Activated T-cell treated with anti-CD3 and anti-CD28 coated beads, Interleukin-2, amount 50 U/mL, for 48 hours (primary cell): ENCODE results near the gene EHBP1L1.

ENCODE experiments used
- DNase-seq, 2 experiments: peaks; one replicate each; pipeline ENCODE4 v3.0.0-alpha.2; 2020

EHBP1L1 gene

DNA sequence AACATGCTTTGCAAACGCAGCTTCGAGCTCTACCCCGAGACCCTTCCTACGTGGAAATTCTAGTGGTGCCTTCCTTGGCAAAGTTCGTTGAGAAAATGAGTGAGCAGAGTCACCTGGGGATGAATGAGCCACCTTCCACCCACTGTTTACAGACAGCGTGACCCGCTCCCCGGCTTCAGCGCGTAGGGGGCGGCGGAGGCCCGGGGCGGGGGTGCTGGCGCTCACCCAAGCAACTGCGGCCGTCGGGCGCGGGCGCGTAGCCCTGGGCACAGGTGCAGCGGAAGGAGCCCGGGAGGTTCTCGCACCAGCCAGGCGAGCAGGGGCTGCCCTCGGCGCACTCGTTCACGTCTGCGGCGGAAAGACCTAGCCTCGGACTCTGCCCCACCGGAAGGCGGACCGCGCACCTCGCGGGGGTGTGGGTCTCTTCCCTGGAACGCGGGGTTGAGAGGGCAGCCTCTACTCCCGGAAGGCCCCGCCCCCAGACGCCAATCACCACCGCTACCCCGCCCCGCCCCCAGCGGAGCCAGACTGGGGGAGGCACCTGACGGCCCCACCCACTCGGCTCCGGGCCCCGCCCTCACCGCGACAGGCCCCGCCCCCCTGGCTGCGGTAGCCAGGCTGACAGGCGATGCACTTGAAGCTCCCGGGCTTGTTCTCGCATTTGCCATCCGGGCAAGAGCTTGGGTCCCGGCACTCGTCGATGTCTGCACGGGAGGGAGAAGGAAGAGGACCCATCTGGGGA lies 29.5 kb upstream of the EHBP1L1 start:
- DNase-seq, result peak; percentile 98 to 99

- DNase-seq, result peak in 1 of 2 experiments; percentile 43
Measured at GRCh38 chr11:65547446-65548125, 28.3 kb upstream of the EHBP1L1 start.

- DNase-seq, result no peak
Measured at GRCh38 chr11:65548395-65548794, 27.5 kb upstream of the EHBP1L1 start.

GRCh38 chr11:65549096-65549495 lies 26.8 kb upstream of the EHBP1L1 start:
- DNase-seq, result no peak

DNA sequence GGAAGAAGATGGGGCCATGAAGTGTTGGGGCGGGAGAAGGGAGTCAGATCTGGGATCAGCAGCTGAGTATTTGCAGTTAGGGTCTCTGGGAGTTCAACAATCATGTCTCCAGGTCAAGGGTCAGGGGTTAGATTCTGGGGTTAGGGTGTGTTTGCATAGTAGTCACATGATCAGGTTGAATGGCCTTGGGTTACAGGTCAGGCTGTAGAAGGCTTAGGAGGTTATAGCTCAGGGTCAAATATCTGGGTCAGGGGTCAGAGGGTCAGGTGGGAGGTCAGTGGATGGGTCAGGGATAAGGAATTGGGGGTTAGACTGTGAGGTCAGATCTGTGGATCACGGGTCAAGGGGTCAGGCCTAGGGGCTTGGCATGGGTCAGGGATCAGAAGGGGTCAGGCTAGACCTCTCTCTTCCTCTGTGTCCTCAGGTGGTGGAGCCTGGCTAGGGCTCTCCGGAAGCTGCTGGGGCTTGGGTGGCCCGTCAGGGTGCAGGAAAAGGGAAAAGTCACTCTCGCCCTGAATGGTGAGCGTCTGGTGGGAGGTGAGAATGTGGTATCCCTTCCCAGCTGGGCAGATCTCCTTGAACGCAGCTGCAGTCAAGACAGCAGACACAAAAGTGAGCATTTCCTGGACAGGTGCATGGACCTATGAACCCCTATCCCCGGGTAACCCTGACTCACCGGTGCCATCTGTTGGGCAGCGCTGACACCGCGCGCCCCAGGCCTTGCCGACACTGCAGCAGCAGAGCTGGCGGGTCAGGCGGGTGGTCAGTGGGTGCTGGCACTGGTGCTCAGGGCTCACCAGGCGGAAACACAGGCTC lies 24.1 kb upstream of the EHBP1L1 start:
- DNase-seq, result peak; percentile 79 to 81

DNA sequence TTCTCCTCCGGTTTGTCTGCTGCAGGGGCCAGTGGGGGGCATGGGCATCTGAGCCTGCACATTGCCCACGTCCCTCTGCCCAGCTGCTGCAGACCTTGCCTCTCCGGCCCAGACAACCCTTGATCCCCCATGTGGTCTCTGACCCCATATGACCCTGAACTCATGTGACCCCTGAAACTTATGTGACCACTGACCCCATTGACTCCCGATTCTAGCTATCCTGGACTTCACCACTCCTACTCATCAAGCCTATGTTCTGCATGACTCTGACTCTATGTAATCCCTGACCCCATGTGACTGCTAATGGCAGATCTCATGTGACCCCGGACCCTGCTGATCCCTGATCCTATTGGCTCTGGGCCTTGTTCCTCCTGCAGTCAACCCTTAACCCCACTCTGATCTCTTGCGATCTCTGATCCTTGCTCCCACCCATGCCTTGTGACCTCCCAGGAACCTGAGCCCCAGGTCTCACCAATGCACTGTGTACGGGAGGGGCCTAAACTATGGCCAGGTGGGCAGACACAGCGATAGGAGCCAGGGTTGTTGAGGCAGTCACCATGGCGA lies 23.4 kb upstream of the EHBP1L1 start:
- peak in 1 of 2 experiments; percentile 29 for DNase-seq

DNA sequence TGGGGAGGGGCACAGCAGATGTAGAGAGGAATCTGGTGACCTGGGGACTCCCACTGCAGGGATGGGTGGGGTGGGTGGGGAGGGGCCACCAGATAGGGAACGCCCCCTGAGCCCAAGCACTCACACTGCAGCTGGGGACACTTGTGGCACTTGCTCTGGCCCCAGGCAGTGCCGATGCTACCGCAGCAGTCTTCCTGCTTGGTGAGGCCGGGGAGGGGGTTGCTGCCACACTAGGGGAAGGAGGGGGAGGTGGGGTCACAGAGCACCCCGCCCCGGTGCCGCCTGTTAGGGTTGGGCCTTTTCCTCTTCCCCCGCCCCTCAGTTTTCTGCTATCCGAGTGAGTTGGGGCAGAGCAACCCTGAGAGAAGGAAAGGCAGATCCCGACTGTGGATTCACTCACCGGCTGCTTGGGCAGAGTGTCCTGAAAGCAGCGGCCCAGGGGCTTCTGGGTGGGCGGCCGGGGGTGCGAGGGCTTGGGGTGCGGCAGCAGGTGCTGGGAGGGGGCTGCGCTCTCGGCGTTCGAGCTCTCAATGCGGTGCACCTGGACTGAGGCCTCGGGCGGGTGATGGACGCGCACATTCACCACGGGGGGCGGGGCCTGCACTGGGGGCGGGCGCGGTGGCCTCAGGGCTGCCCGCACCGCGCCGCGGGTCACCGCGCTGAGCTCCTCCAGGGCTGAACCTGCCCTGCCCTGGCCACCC lies 22.4 kb upstream of the EHBP1L1 start:
- DNase-seq, result peak; percentile 79 to 82

- DNase-seq, result no peak
Measured at GRCh38 chr11:65554057-65554818, 21.6 kb upstream of the EHBP1L1 start.

DNA sequence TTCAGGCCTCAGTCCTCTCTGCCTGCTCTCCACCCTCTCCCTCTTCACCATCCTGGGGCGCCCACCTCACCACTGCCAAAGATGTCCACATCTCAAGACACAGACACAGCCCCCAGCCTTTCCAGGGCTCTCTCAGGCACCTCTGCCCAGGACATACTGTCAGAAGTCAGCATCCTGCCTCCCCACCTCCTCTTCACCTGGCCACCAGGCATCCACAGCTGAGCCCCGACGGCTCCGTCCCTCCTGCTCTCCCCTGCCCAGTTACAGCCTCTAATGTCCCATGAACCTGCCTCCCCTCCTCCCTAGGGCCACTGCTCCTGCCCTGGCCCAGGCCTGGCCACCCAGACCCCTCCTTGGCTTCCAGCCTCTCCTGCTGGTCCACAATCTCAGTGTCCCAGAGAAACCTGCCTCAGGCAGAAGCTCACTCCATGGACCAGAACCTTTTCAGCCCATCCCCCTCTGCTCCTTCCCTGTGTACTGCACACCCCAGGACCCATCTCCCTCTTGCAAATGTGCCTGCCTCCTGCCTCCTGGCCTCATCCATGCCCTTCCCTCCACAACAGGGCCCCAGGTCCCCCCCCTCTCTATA lies 20.9 kb upstream of the EHBP1L1 start:
- no peak for DNase-seq

DNA sequence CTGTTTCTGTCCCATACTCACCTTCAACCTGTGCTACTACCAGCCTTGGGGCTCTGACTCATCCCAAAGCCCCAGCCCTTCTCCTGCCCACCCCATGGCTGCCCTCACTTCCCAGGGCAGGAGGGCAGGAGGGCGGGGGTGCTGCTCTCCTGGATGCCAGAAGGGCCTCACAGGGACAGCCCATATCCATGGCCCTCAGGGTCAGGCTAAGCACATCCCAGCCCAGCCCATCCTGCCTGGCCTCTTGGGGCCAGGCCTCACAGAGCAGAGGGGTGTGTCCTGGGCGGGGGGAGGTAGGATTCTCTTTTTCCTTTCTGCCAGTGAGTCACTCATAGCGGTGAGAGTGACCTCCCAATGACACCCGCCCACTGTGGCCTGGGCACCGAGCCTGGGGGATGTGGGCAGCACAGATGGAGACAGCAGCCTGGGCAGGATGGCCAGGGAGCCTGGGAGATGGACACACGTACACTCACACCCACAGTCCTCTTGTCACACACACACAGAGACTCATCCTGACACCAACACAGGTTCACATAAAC lies 20.1 kb upstream of the EHBP1L1 start:
- DNase-seq, result peak; percentile 61 to 63

DNA sequence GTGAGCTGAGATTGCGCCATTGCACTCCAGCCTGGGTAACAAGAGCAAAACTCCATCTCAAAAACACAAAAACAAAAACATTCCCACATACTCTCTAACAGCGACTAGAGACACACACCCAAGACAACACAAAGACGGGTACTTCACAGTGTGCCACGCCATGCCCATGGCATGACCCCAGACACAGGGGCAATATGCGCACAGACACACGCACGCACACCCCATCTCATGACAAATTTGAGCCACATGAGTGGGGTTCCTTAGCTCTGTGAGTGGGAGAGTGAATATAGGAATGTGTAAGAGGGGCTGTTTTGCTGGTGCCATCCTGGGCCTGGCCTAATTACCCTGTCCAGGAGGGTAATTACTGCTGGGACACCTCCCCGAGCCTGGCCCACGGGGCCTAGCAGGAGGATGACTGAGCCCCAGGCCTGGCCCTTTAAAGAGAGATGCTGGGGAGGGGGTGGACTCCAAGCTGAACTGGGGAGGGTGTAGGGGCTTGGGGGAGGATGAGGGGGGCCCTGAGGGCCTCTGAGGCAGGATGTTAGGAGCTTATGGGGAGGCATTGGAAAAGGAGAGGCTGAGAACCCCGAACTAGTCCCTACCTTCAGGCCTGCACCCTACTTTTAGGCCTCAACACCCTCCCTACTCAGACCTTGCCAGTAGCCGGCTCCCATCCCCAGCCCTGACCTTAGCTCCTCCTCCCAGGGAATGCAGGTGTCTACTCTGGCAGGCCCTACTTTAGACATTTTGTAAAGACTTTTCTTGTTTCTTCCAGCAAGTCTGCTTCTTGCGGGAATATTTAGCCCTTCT lies 19.2 kb upstream of the EHBP1L1 start:
- peak; percentile 50 to 52 for DNase-seq

DNA sequence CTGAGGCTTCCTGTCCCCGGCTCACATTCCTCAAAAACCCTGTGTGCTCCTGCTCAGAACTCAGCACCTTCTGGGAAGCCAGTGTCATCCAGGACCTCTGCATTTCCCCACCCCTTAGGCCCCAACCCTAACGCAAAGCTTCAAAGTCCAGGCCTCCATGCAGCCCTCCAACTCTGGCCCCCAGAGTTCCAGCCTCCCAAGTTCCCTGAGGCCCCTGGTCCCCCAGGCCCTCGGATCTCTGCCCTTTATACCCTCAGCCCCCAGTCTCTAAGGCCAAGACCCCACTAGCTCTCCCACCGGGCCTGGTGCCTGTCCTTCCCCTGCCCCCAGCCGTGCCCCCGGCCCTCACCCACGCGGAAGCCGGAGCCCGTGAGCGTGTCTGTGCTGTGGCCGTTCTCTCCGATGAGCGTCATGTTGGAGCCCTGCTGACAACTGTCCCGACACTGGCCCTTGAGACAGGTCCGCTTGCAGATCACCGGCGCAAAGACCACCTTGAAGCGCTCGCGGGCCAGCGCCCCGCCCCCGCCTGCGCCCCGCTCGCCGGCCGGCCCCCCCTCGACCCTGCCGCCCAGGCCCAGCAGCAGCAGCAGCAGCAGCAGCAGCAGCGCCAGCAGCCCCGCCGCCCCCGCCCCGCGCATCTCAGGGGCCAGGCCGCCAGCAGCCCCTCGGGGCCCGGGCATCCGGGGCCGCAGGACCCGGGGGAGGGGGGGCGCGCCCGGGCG lies 18.4 kb upstream of the EHBP1L1 start:
- DNase-seq, result peak; percentile 53 to 64

DNA sequence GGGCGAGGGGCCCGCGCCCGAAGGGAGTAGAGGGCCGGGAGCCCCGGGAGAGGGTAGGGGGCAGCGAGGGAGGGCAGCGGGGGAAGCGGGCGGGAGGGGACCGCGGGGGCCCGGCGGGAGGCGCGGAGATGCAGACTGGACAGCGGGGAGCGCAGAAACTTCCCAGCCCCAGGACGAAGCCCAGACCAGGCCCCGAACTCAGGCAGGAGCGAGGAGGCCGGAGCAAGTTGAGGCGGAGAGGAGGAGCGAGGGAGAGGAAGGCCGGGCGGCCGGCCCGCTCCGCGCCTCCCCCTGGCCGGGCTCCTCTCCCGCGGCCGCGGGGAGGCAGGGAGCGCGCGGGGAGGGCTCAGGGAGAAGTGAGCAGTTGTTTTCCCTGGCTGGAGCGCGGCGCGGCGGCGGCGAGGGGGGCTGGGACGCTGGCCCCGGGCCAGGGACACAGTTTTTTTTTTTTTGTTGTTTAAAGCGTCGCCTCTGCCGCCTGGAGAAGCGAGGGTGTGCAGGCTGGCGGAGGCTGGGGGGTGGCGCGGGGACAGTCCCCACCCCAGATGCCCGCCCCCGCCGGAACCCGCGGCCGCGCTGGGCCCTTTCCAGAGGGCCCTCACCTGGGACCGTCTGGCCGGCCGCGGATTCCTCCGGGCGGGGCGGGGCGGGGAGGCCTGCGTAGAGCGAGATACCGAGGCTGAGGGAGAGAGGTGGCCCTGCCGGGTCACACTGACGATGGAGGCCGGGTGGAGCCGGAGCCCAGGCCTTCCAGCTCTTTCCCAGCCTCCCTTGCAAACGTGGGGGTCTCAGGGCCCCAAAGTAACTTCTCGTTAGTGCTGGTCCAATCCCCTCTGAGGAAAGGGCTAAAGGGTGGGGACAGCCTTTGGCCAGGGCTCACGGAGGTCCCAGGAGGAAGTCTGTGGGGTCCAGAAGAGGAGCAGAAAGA lies 17.6 kb upstream of the EHBP1L1 start, which contains the start of gene LTBP3:
LTBP3 (minus strand) TSS at position 358 of the 928 bp plus-strand sequence. CDS start 400 bp downstream, outside the sequence.
- DNase-seq, result peak; percentile 59 to 64

- DNase-seq, result no peak
Measured at GRCh38 chr11:65558930-65559509, 16.8 kb upstream of the EHBP1L1 start.

GRCh38 chr11:65559535-65559934 lies 16.3 kb upstream of the EHBP1L1 start:
- peak in 1 of 2 experiments; percentile 55 for DNase-seq

DNA sequence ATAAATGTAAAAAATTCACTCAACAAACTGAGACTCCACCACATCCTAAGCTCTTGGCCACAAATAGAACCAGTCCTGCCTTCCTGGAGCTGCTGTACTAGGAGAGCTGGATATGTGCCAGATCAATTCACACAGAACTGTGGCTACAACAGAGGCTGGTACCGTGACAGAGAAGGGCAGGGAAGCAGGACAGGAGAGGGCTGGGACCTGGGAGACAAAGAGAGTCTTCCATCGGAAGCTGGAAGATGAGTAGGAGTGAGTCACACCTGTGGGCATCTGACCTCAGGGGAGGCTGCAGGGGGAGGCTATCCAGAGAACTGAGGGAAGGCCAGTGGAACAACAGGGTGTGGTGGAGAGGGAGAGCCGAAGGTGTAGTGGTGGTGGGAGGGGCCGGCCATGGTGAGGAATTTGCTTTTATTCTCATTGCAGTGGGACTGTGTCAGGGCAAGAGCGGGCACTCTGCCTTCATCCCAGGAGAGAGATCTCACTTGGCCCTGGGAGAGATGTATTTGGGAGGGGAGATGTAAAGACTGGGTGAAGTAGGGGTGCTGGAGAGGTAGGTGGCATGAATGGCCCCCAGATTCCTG lies 15.8 kb upstream of the EHBP1L1 start:
- peak in 1 of 2 experiments; percentile 32 for DNase-seq
